DND-41 (cell line): ENCODE data around the gene RAMACL.

Experiments
- ATAC-seq: fragments of 200-7000 bp; cut with Tn5 transposase; 3 replicates; pipeline ENCODE4 v1.9.1; 2021; ENCODE audit warnings: low read depth; ENCODE audit not compliant: insufficient read depth
- DNase-seq: peaks from one replicate; pipeline ENCODE4 v3.0.0-alpha.2; 2020
- H2AFZ ChIP-seq: 2 replicates; pipeline ENCODE4 v1.6.0; 2012; ENCODE audit warnings: low read depth, low read length
- H3K27ac ChIP-seq: 2 replicates; pipeline ENCODE4 v1.5.1; 2012; ENCODE audit warnings: low read length, inconsistent platforms
- H3K27me3 ChIP-seq: fragments of 200-600 bp; sonication (generic); 2 replicates; pipeline ENCODE4 v1.6.0; 2012; ENCODE audit warnings: low read length, mild to moderate bottlenecking, inconsistent platforms; ENCODE audit not compliant: insufficient read depth, poor library complexity
- H3K36me3 ChIP-seq: 2 replicates; pipeline ENCODE4 v1.5.1; 2012; ENCODE audit warnings: low read length, inconsistent platforms; ENCODE audit not compliant: insufficient read depth
- H3K4me1 ChIP-seq: 2 replicates; pipeline ENCODE4 v1.5.1; 2012; ENCODE audit warnings: mild to moderate bottlenecking, low read length; ENCODE audit not compliant: insufficient read depth
- H3K4me2 ChIP-seq: 2 replicates; pipeline ENCODE4 v1.6.0; 2012; ENCODE audit warnings: mild to moderate bottlenecking, moderate library complexity, low read length, inconsistent platforms; ENCODE audit not compliant: insufficient read depth
- H3K4me3 ChIP-seq, 2 experiments: fragments of 200-600 bp in 1 of 2; shearing (Covaris generic) in 1 of 2; 2 replicates each; pipeline ENCODE4 v1.5.1; 2012 to 2016; ENCODE audit warnings: inconsistent platforms in 2 of 2, low read length in 2 of 2, mild to moderate bottlenecking in 2 of 2, low read depth in 1 of 2, moderate library complexity in 1 of 2
- H3K79me2 ChIP-seq: 2 replicates; pipeline ENCODE4 v1.6.0; 2012; ENCODE audit warnings: low read length, inconsistent platforms; ENCODE audit not compliant: insufficient read depth
- H3K9ac ChIP-seq: 2 replicates; pipeline ENCODE4 v1.6.0; 2012; ENCODE audit warnings: low read depth, mild to moderate bottlenecking, inconsistent platforms, low read length, moderate library complexity
- H3K9me3 ChIP-seq: 2 replicates; pipeline ENCODE4 v1.5.1; 2012; ENCODE audit warnings: low read length, moderate library complexity, mild to moderate bottlenecking, inconsistent platforms; ENCODE audit not compliant: insufficient read depth, severe bottlenecking
- H4K20me1 ChIP-seq: 2 replicates; pipeline ENCODE4 v1.6.0; 2012; ENCODE audit warnings: low read length; ENCODE audit not compliant: insufficient read depth
- EZH2 ChIP-seq: IDR thresholded peaks from 3 replicates; pipeline ENCODE4 v1.6.1; 2012; ENCODE audit warnings: borderline replicate concordance, low read depth, mild to moderate bottlenecking, moderate library complexity, low read length, inconsistent platforms; ENCODE audit not compliant: severe bottlenecking
- TF ChIP-seq, protein P1 (sequence below): IDR thresholded peaks from 2 replicates; pipeline ENCODE4 v1.5.1; 2012; ENCODE audit warnings: borderline replicate concordance, low read length, moderate library complexity, mild to moderate bottlenecking; ENCODE audit not compliant: poor library complexity, severe bottlenecking; ENCODE audit errors: extremely low read depth

Gene RAMACL

DNA sequence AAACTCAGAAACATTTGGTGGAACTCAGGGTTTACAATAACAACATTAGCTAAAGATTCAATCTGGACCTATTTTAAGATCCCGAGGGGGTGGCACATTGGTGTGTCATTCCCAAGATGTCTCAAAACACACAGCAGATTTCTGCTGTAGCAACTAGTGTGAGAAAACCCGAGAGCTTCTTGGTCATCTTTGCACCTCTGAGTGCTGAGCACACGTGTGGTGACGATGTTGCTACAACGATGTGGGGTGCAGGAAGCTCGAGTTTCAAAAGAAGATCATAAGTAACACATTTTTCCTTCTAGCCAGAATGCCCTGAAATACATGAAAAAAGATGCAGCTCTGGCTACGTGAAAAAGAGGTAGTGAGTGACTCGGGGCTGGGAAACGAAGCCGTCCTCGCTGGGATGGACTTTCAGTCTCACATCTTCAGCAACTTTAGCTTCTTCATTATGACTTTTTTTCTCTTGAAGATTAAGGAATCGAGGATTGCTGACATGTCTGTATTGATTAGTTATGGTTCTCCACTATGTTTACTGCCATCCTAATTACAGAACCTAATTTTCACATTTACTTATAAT is 1.5 kb downstream of the RAMACL start:
- no peak overlapping the region for H3K4me2 ChIP-seq
- H3K4me3 ChIP-seq: no peak overlapping the region
- H3K79me2 ChIP-seq: no peaks in the 10 kb centered on the region
- H2AFZ ChIP-seq: no peak overlapping the region
- H3K9me3 ChIP-seq: no peaks in the 10 kb centered on the region
- no peaks in the 10 kb centered on the region for H4K20me1 ChIP-seq
- TF ChIP-seq, protein P1, sequence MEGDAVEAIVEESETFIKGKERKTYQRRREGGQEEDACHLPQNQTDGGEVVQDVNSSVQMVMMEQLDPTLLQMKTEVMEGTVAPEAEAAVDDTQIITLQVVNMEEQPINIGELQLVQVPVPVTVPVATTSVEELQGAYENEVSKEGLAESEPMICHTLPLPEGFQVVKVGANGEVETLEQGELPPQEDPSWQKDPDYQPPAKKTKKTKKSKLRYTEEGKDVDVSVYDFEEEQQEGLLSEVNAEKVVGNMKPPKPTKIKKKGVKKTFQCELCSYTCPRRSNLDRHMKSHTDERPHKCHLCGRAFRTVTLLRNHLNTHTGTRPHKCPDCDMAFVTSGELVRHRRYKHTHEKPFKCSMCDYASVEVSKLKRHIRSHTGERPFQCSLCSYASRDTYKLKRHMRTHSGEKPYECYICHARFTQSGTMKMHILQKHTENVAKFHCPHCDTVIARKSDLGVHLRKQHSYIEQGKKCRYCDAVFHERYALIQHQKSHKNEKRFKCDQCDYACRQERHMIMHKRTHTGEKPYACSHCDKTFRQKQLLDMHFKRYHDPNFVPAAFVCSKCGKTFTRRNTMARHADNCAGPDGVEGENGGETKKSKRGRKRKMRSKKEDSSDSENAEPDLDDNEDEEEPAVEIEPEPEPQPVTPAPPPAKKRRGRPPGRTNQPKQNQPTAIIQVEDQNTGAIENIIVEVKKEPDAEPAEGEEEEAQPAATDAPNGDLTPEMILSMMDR: no peak
- DNase-seq: no peak
- no peak overlapping the region for H3K9ac ChIP-seq
- H3K27ac ChIP-seq: no peak overlapping the region
- peaks cover 17% of the 10 kb centered on the region for H3K4me1 ChIP-seq
- ATAC-seq: no peak
- no peaks in the 10 kb centered on the region for H3K27me3 ChIP-seq
- no peaks in the 10 kb centered on the region for H3K36me3 ChIP-seq

DNA sequence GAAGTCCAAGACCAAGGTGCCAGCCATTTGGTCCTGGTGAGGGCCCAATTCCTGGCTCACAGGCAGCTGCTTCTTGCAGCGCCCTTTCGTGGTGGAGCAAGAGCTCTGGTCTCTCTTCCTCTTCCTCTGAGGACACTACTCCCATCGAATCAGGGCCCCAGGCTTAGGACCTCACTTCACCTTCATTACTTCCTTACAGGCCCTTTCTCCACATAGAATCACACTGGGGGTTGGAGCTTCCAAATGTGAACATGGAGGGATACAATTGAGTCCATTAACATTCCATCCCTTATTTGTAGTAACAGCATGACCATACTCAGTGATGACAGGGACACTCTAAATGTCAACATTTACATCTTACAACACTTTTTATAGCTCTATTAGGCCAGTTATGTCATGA is 2.3 kb downstream of the RAMACL start:
- Histone ChIP-seq H3K4me3 (no peak overlapping the region), H3K27me3 (no peaks in the 10 kb centered on the region), H3K9me3 (no peaks in the 10 kb centered on the region), H3K4me1 (peaks cover 10% of the 10 kb centered on the region), H3K36me3 (no peaks in the 10 kb centered on the region), H3K4me2 (no peak overlapping the region), H4K20me1 (no peaks in the 10 kb centered on the region), H2AFZ (no peak overlapping the region), H3K9ac (no peak overlapping the region), H3K27ac (no peak overlapping the region), H3K79me2 (no peaks in the 10 kb centered on the region)
- no peak for TF ChIP-seq EZH2
- TF ChIP-seq, protein P1: no peak
- no peak for ATAC-seq
- no peak for DNase-seq

DNA sequence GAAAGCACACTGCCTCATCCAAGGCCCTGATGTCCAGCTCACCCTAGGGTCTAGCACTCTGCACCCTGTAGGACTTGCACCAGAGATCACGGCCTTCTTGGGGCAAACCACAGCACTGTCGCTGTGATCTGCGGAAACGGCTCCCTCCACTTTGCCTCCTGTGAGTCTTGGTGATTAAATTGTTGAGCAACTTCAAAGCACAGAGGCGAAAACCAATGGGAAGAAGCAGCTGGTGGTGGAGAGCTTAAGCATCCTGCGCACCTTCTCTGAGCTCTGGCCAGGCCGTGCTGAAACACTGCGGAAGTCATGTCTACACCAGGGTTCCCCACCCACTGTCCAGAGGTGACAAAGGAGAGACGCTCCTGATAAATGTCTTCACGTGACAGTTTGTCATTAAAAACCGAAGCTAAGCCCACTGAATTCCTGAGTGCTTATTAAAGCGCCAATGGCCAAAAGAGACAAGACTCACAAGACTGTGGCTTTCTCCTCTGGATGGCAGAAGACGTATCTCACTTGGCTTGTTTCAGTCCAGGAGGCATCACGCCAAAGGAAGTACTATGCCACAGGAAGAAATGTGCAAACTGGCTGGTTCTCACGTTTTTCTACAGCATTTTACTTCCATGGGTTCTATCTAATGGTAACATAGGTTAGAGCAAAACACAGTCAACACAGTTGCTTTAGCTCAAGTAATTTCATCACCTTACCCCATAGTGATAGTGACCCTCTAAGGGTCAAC is 3.1 kb downstream of the RAMACL start:
- Histone ChIP-seq H4K20me1 (no peaks in the 10 kb centered on the region), H3K27ac (no peak overlapping the region), H3K9me3 (no peaks in the 10 kb centered on the region), H3K4me1 (peaks cover 2% of the 10 kb centered on the region), H3K4me2 (no peak overlapping the region), H2AFZ (no peak overlapping the region), H3K79me2 (no peaks in the 10 kb centered on the region), H3K4me3 (no peak overlapping the region), H3K36me3 (no peaks in the 10 kb centered on the region), H3K9ac (no peak overlapping the region), H3K27me3 (no peaks in the 10 kb centered on the region)
- no peak for ATAC-seq
- TF ChIP-seq, protein P1: no peak
- TF ChIP-seq EZH2: no peak
- no peak for DNase-seq
